GM18951 (cell line): ENCODE measurements around the gene PEX14.
"Not testable (repeated sequence)": the region's sequence is repeated elsewhere in the genome, so short reads cannot be mapped to it uniquely, and the experiment has no call there.

Experiments
- POLR2A ChIP-seq: IDR thresholded peaks from 4 replicates; pipeline ENCODE4 v1.6.1; 2011; ENCODE audit warnings: mild to moderate bottlenecking; ENCODE audit not compliant: insufficient read length, insufficient read depth; ENCODE audit errors: extremely low read depth
- in situ Hi-C: fragments of 300-500 bp; cut with MboI; formaldehyde crosslinking; loops from one replicate; pipeline ENCODE4 v1.12.0; 2022; ENCODE audit warnings: low sequenced_read_pairs, mixed read lengths, inconsistent platforms; ENCODE audit not compliant: unreplicated experiment

Gene PEX14

DNA sequence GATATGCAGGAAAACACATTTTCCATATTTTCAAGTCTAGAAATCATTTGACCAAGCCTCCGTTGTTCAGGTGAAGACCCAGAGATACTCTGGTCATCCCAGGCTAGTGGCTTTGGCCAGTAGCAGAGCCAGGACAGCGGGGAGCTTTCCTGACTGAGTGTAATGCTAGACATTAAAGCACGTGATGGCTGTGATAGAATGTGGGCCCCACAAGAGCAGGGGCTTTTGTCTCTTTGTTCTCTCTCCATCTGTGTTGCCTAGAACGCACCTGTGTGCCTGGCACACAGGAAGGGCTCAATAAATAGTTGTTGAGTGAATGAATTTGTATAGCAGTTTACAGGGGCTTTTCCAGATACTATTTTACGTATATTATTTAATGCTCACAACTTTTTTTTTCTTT, 34.0 kb upstream of the PEX14 start:
- in situ Hi-C loops = no loop called here
- TF ChIP-seq POLR2A = no peak

DNA sequence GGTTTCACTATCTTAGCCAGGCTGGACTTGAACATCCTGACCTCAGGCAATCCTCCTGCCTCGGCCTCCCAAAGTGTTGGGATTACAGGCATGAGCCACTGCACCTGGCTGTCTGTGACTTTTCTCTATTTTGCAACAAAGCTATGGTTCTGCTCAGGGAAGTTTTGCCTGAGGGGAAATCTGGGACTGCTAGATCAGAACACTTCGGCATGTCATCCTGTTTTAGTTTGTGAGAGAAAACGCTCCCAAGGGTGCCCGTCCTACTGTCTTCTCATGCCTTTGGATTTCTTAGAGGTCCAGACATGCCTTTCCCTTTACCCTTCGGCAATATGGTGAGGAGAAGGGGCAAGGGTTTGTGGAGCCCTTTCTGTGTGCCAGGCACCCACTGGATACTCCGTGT, 30.5 kb upstream of the PEX14 start:
- in situ Hi-C loops = no loop called here
- no peak for TF ChIP-seq POLR2A

GRCh38 chr1:10444795-10445397, 29.9 kb upstream of the PEX14 start:
- in situ Hi-C loops = no loop called here
- TF ChIP-seq POLR2A = no peak

GRCh38 chr1:10446790-10447422, 27.8 kb upstream of the PEX14 start:
- no peak for TF ChIP-seq POLR2A
- in situ Hi-C loops = no loop called here

GRCh38 chr1:10449751-10450150, 25.0 kb upstream of the PEX14 start, which contains the start of gene CORT:
CORT (plus strand) TSS chr1:10450031; CDS start chr1:10450224, 193 bp downstream.
- in situ Hi-C loops = no loop called here

DNA sequence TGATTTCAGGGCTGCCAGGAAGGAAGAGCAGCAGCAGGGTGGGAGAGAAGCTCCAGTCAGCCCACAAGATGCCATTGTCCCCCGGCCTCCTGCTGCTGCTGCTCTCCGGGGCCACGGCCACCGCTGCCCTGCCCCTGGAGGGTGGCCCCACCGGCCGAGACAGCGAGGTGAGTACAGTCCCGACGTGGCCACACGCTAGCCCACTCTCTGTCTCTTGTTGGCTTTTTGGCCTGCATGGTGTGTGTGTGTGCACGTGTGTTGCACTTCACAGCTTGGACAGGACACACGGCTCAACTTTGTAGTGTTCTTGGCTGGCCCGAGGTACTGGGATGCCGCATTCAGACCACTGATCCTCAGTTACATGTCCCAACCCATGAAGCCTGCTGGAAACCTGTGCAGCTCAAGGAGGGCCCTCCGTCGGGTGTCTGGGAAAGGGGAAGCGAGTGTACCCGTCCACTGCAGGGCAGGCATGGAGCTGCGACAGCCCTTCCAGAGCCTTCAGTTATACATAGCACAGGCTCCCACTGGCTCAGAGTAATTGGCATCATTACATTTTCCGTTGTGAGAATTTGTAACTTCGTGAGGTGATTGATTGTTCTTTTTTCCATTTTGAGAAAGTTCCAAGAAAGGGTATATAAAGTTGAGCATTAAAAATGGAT, 24.5 kb upstream of the PEX14 start:
- in situ Hi-C loops = no loop called here
- TF ChIP-seq POLR2A = no peak

More at GRCh38 chr1:10449751-10450150, 25.0 kb upstream of the PEX14 start, which contains the start of gene CORT:
- no peak for TF ChIP-seq POLR2A

DNA sequence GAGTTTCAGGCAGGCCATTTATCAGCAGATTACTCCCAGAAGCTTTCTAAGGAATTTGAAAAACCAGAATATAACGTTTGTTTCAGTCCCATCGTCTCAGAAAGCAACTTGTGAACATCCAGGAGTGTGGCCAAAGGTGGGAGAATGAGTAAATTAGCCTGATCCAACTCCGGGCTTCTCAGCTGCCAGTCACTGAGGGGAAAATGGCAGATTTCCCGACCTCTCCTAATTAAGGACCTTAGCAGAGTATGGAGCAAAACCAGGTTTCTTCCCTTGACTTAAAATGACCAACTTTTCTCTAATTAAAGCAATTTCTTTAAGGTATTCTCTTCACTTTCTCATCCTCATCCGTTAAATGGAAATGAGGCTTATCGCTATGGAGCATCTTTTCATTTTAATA, 23.9 kb upstream of the PEX14 start:
- in situ Hi-C loops = no loop called here
- TF ChIP-seq POLR2A = no peak

GRCh38 chr1:10451287-10451686, 23.5 kb upstream of the PEX14 start:
- TF ChIP-seq POLR2A = no peak
- in situ Hi-C loops = no loop called here

- in situ Hi-C loops = no loop called here
Observed at GRCh38 chr1:10456048-10456447, 18.7 kb upstream of the PEX14 start.

DNA sequence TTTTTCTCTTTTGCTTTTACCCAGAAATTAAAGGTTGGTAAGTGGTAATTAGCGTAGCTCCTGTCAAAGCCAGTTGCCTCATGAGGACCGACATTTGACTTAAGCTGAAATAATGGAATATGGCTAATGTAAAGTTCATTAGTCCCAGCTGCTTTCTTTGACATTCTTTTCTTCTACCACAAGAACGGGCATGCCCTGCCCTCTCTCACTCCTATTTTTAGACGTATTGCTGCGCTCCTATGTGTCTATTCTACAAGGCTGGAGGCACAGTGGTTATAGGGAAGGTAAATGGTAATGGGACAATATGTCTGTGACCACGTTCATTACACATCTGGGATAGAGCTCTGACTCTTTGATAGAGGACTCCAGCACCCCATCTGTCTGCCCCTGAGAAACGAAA, 18.1 kb upstream of the PEX14 start:
- in situ Hi-C loops = no loop called here

More at GRCh38 chr1:10456048-10456447, 18.7 kb upstream of the PEX14 start:
- TF ChIP-seq POLR2A = no peak

GRCh38 chr1:10457462-10457861, 17.3 kb upstream of the PEX14 start:
- in situ Hi-C loops = not testable (repeated sequence)

More for the DNA sequence above, 18.1 kb upstream of the PEX14 start:
- no peak for TF ChIP-seq POLR2A

DNA sequence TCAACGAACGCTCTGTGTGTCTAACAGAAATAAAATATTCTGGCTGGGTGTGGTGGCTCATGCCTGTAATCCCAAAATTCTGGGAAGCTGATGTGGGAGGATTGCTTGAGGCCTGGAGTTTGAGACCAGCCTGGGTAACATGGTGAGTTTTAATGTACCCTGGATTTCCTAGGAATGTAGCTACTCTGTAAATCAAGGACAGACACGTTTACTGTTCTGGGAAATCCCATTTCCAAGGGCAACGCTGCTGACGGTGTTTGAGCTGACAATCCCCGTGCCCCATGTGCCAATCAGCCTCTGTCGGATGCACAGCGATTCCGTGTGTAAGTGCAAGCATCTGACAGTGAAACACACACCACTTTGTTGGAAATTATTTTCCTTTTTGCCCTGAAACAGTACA, 16.9 kb upstream of the PEX14 start:
- in situ Hi-C loops = no loop called here

GRCh38 chr1:10459184-10459583, 15.6 kb upstream of the PEX14 start:
- no peak for TF ChIP-seq POLR2A
- in situ Hi-C loops = no loop called here

More for the DNA sequence above, 16.9 kb upstream of the PEX14 start:
- TF ChIP-seq POLR2A = no peak

DNA sequence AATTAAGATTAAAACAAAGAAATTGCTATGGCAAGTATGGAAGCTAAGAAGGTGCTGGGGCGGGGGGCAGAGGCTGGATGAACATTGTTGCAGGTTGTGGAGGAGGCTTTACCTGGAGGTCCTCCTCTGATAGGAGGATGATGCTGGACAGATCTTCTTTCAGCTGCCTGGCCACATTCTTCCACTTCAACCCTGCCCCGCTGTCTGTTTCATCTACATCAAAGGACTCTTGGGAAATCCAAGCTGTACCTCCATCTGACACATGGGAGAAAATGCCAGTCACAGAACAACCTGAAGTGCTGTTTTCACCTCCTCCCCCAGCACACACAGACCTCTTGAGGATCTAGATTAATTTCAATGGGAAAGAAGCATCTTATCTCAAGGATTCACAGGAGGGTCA, 7.7 kb upstream of the PEX14 start:
- no peak for TF ChIP-seq POLR2A
- in situ Hi-C loops = no loop called here
